ENCODE results near the gene MRNIP. TPM values are rescaled to one million over a fixed set of nuclear protein-coding genes. Genes with fewer than 3 reads are reported as not detected.
"Not testable (repeated sequence)": the region's sequence is repeated elsewhere in the genome, so short reads cannot be mapped to it uniquely, and the experiment has no call there.

MRNIP gene
- total and polyA plus RNA-seq, 2 of the 8 experiments (the other 6 are each of a cell fraction or from before 2014, with no cell fraction given) = 29.6 TPM

- H2BK120ac ChIP-seq (replicated peaks; ENCODE audit: low read depth, low read length); H3K4ac ChIP-seq (replicated peaks; ENCODE audit: insufficient read length, low read depth, low read length); FAIRE-seq; H3K9ac ChIP-seq (replicated peaks in 1 of 4; ENCODE audit: extremely low read depth in 1 of 4, low read depth in 3 of 4, low read length in 3 of 4); H4K5ac ChIP-seq (ENCODE audit: insufficient read length, low read depth, low read length); H2AFZ ChIP-seq (ENCODE audit: low read length); H3K14ac ChIP-seq (ENCODE audit: insufficient read length); H3K18ac ChIP-seq (ENCODE audit: extremely low read depth, low read length); H3K23me2 ChIP-seq (ENCODE audit: low read depth, low read length); H4K8ac ChIP-seq (ENCODE audit: extremely low read depth, insufficient read depth, low read length); H3K4me3 ChIP-seq (ENCODE audit: extremely low read depth in 1 of 4, insufficient read depth in 2 of 4, low read depth in 3 of 4, low read length in 4 of 4); H2BK20ac ChIP-seq (ENCODE audit: low read length); H3K4me1 ChIP-seq (replicated peaks in 1 of 4; ENCODE audit: control insufficient read depth in 3 of 4, insufficient read depth in 4 of 4, low read length in 3 of 4); H3K79me2 ChIP-seq (ENCODE audit: control insufficient read depth in 1 of 2, insufficient read depth in 2 of 2, low read length in 2 of 2); H2BK12ac ChIP-seq (ENCODE audit: low read depth, low read length); H3K23ac ChIP-seq (ENCODE audit: insufficient read length); H3K27me3 ChIP-seq (replicated peaks in 1 of 4; ENCODE audit: control insufficient read depth in 3 of 4, extremely low read depth in 1 of 4, insufficient read depth in 3 of 4, low read length in 3 of 4); H2BK5ac ChIP-seq (ENCODE audit: low read depth, low read length); H3K4me2 ChIP-seq (ENCODE audit: insufficient read depth in 1 of 2, low read depth in 2 of 2, low read length in 2 of 2); DNase-seq (ENCODE audit: low read depth in 1 of 2, low spot score in 2 of 2); H4K91ac ChIP-seq (replicated peaks; ENCODE audit: insufficient read length, low read length); H3K79me1 ChIP-seq (ENCODE audit: low read depth, low read length); H3K56ac ChIP-seq (replicated peaks; ENCODE audit: insufficient read length, low read depth, low read length); CTCF ChIA-PET (ENCODE audit: partially characterized antibody); H3K9me3 ChIP-seq (ENCODE audit: insufficient read depth in 2 of 2, low read depth in 1 of 2, low read length in 1 of 2); H2BK15ac ChIP-seq (ENCODE audit: low read length); H3K27ac ChIP-seq (ENCODE audit: low read depth, low read length); H2AK5ac ChIP-seq (ENCODE audit: low read depth, low read length): not testable (repeated sequence)
- POLR2A ChIA-PET (ENCODE audit: partially characterized antibody) = interaction anchor here (1.1 kb wide), 1 partner anchor 15 kb away, joined by 3 read pairs; the partner anchor contains the start of gene SQSTM1
- 96% methylated on average over 15 of the region's 28 CpGs; no CpG with 5 or more reads in 1 of the 2 experiments for WGBS, 2 experiments (ENCODE audit: extremely low coverage in 1 of 2, insufficient coverage in 1 of 2, insufficient read length in 1 of 2, insufficient replicate concordance in 2 of 2, low coverage in 1 of 2, low lambda C conversion rate in 2 of 2, missing lambda C conversion rate in 1 of 2)
- Histone ChIP-seq H3K36me3 (ENCODE audit: control insufficient read depth in 2 of 4, insufficient read depth in 4 of 4, low read length in 3 of 4) (peaks cover 31 to 76% (median 58%) of the 10 kb centered on the region in 4 experiments), H4K20me1 (replicated peaks in 1 of 2; ENCODE audit: control insufficient read depth in 1 of 2, insufficient read depth in 2 of 2, low read length in 2 of 2) (peaks cover 8 to 10% of the 10 kb centered on the region in 2 experiments)
Observed at GRCh38 chr5:179834871-179835270, 23.7 kb downstream of the MRNIP start.

Data from H1 (cell line).